Measurements from ENCODE around the gene SRGAP2B.
"Not testable (repeated sequence)": the region's sequence is repeated elsewhere in the genome, so short reads cannot be mapped to it uniquely, and the experiment has no call there.

SRGAP2B gene

GRCh38 chr1:144933014-144933413 is 162.1 kb downstream of the SRGAP2B start:
- not testable (repeated sequence) for H3F3A ChIP-seq (ENCODE audit: low read depth); H3K36me3 ChIP-seq (ENCODE audit: insufficient read depth, low read length); H3K79me2 ChIP-seq (ENCODE audit: insufficient read depth, low read length); H3K27me3 ChIP-seq (ENCODE audit: insufficient read depth, low read length, poor library complexity, severe bottlenecking); H3K4me3 ChIP-seq (ENCODE audit: low read length, poor library complexity, severe bottlenecking); H3K9ac ChIP-seq (ENCODE audit: low read depth, low read length, poor library complexity, severe bottlenecking); H3K4me2 ChIP-seq (ENCODE audit: low read depth, low read length, poor library complexity, severe bottlenecking); H4K20me1 ChIP-seq (ENCODE audit: insufficient read depth, low read length, poor library complexity, severe bottlenecking); H3K9me3 ChIP-seq (ENCODE audit: insufficient read depth, low read depth, low read length); H2AFZ ChIP-seq (ENCODE audit: low read length); H3K9me2 ChIP-seq (replicated peaks; ENCODE audit: low read depth, low read length); H3K4me1 ChIP-seq (ENCODE audit: insufficient read depth, low read length, poor library complexity, severe bottlenecking)

- H3K9me3 ChIP-seq (ENCODE audit: insufficient read depth, low read depth, low read length); H4K20me1 ChIP-seq (ENCODE audit: insufficient read depth, low read length, poor library complexity, severe bottlenecking); H3F3A ChIP-seq (ENCODE audit: low read depth); H3K9me2 ChIP-seq (replicated peaks; ENCODE audit: low read depth, low read length); H2AFZ ChIP-seq (ENCODE audit: low read length); H3K4me1 ChIP-seq (ENCODE audit: insufficient read depth, low read length, poor library complexity, severe bottlenecking); H3K79me2 ChIP-seq (ENCODE audit: insufficient read depth, low read length); H3K4me2 ChIP-seq (ENCODE audit: low read depth, low read length, poor library complexity, severe bottlenecking); H3K4me3 ChIP-seq (ENCODE audit: low read length, poor library complexity, severe bottlenecking); H3K9ac ChIP-seq (ENCODE audit: low read depth, low read length, poor library complexity, severe bottlenecking); H3K27me3 ChIP-seq (ENCODE audit: insufficient read depth, low read length, poor library complexity, severe bottlenecking); H3K36me3 ChIP-seq (ENCODE audit: insufficient read depth, low read length): not testable (repeated sequence)
Measured at GRCh38 chr1:144932153-144932552, 163.0 kb downstream of the SRGAP2B start.

GRCh38 chr1:144931553-144931952 is 163.6 kb downstream of the SRGAP2B start:
- not testable (repeated sequence) for H3K4me2 ChIP-seq (ENCODE audit: low read depth, low read length, poor library complexity, severe bottlenecking); H3K4me3 ChIP-seq (ENCODE audit: low read length, poor library complexity, severe bottlenecking); H3K9ac ChIP-seq (ENCODE audit: low read depth, low read length, poor library complexity, severe bottlenecking); H3K79me2 ChIP-seq (ENCODE audit: insufficient read depth, low read length); H3K4me1 ChIP-seq (ENCODE audit: insufficient read depth, low read length, poor library complexity, severe bottlenecking); H2AFZ ChIP-seq (ENCODE audit: low read length); H4K20me1 ChIP-seq (ENCODE audit: insufficient read depth, low read length, poor library complexity, severe bottlenecking); H3F3A ChIP-seq (ENCODE audit: low read depth); H3K9me3 ChIP-seq (ENCODE audit: insufficient read depth, low read depth, low read length); H3K9me2 ChIP-seq (replicated peaks; ENCODE audit: low read depth, low read length); H3K27me3 ChIP-seq (ENCODE audit: insufficient read depth, low read length, poor library complexity, severe bottlenecking); H3K36me3 ChIP-seq (ENCODE audit: insufficient read depth, low read length)

GRCh38 chr1:144930085-144930777 is 164.9 kb downstream of the SRGAP2B start:
- not testable (repeated sequence) for H2AFZ ChIP-seq (ENCODE audit: low read length); H3K9me2 ChIP-seq (replicated peaks; ENCODE audit: low read depth, low read length); H3K36me3 ChIP-seq (ENCODE audit: insufficient read depth, low read length); H3K9ac ChIP-seq (ENCODE audit: low read depth, low read length, poor library complexity, severe bottlenecking); H3F3A ChIP-seq (ENCODE audit: low read depth); H3K27me3 ChIP-seq (ENCODE audit: insufficient read depth, low read length, poor library complexity, severe bottlenecking); H4K20me1 ChIP-seq (ENCODE audit: insufficient read depth, low read length, poor library complexity, severe bottlenecking); H3K79me2 ChIP-seq (ENCODE audit: insufficient read depth, low read length); H3K4me1 ChIP-seq (ENCODE audit: insufficient read depth, low read length, poor library complexity, severe bottlenecking); H3K9me3 ChIP-seq (ENCODE audit: insufficient read depth, low read depth, low read length); H3K4me3 ChIP-seq (ENCODE audit: low read length, poor library complexity, severe bottlenecking); H3K4me2 ChIP-seq (ENCODE audit: low read depth, low read length, poor library complexity, severe bottlenecking)

GRCh38 chr1:144927292-144927691 is 167.8 kb downstream of the SRGAP2B start:
- not testable (repeated sequence) for H4K20me1 ChIP-seq (ENCODE audit: insufficient read depth, low read length, poor library complexity, severe bottlenecking); H3K27me3 ChIP-seq (ENCODE audit: insufficient read depth, low read length, poor library complexity, severe bottlenecking); H2AFZ ChIP-seq (ENCODE audit: low read length); H3K36me3 ChIP-seq (ENCODE audit: insufficient read depth, low read length); H3K4me3 ChIP-seq (ENCODE audit: low read length, poor library complexity, severe bottlenecking); H3K4me2 ChIP-seq (ENCODE audit: low read depth, low read length, poor library complexity, severe bottlenecking); H3F3A ChIP-seq (ENCODE audit: low read depth); H3K79me2 ChIP-seq (ENCODE audit: insufficient read depth, low read length); H3K9me3 ChIP-seq (ENCODE audit: insufficient read depth, low read depth, low read length); H3K4me1 ChIP-seq (ENCODE audit: insufficient read depth, low read length, poor library complexity, severe bottlenecking); H3K9me2 ChIP-seq (replicated peaks; ENCODE audit: low read depth, low read length); H3K9ac ChIP-seq (ENCODE audit: low read depth, low read length, poor library complexity, severe bottlenecking)

GRCh38 chr1:144923640-144924039 is 171.5 kb downstream of the SRGAP2B start:
- not testable (repeated sequence) for H4K20me1 ChIP-seq (ENCODE audit: insufficient read depth, low read length, poor library complexity, severe bottlenecking); H3K36me3 ChIP-seq (ENCODE audit: insufficient read depth, low read length); H3K4me3 ChIP-seq (ENCODE audit: low read length, poor library complexity, severe bottlenecking); H3K4me1 ChIP-seq (ENCODE audit: insufficient read depth, low read length, poor library complexity, severe bottlenecking); H2AFZ ChIP-seq (ENCODE audit: low read length); H3K9me3 ChIP-seq (ENCODE audit: insufficient read depth, low read depth, low read length); H3K27me3 ChIP-seq (ENCODE audit: insufficient read depth, low read length, poor library complexity, severe bottlenecking); H3F3A ChIP-seq (ENCODE audit: low read depth); H3K79me2 ChIP-seq (ENCODE audit: insufficient read depth, low read length); H3K4me2 ChIP-seq (ENCODE audit: low read depth, low read length, poor library complexity, severe bottlenecking); H3K9ac ChIP-seq (ENCODE audit: low read depth, low read length, poor library complexity, severe bottlenecking); H3K9me2 ChIP-seq (replicated peaks; ENCODE audit: low read depth, low read length)

- H3K4me1 ChIP-seq (ENCODE audit: insufficient read depth, low read length, poor library complexity, severe bottlenecking) = not testable (repeated sequence)
Measured at GRCh38 chr1:144922785-144923184, 172.3 kb downstream of the SRGAP2B start.

More at GRCh38 chr1:144922785-144923184, 172.3 kb downstream of the SRGAP2B start:
- not testable (repeated sequence) for H3K36me3 ChIP-seq (ENCODE audit: insufficient read depth, low read length); H3K9ac ChIP-seq (ENCODE audit: low read depth, low read length, poor library complexity, severe bottlenecking); H3K4me3 ChIP-seq (ENCODE audit: low read length, poor library complexity, severe bottlenecking); H2AFZ ChIP-seq (ENCODE audit: low read length); H3F3A ChIP-seq (ENCODE audit: low read depth); H3K79me2 ChIP-seq (ENCODE audit: insufficient read depth, low read length); H3K4me2 ChIP-seq (ENCODE audit: low read depth, low read length, poor library complexity, severe bottlenecking); H3K9me3 ChIP-seq (ENCODE audit: insufficient read depth, low read depth, low read length); H3K27me3 ChIP-seq (ENCODE audit: insufficient read depth, low read length, poor library complexity, severe bottlenecking); H3K9me2 ChIP-seq (replicated peaks; ENCODE audit: low read depth, low read length); H4K20me1 ChIP-seq (ENCODE audit: insufficient read depth, low read length, poor library complexity, severe bottlenecking)
